A673 (cell line): Measurements from ENCODE around the gene SLC22A23. TPM values are rescaled to one million over a fixed set of nuclear protein-coding genes. Genes with fewer than 3 reads are reported as not detected.

Experiments used
- BruUV-seq: library from RNA; stranded (reverse); fragments of 400-500 nt; replicated peaks from 2 replicates; lab custom pipeline; 2021; lab: Mats Ljungman, UMichigan
- CTCF ChIA-PET: fragments of 300-600 bp; sonication (Branson Sonifier 250); formaldehyde crosslinking; loops from one replicate; lab custom pipeline; 2022; ENCODE audit warnings: antibody characterized with exemption; lab: Charles Lee
- POLR2A ChIA-PET: fragments of 300-600 bp; sonication (Branson Sonifier 250); formaldehyde crosslinking; loops from one replicate; lab custom pipeline; 2022; ENCODE audit warnings: antibody characterized with exemption; ENCODE audit not compliant: low non-redundant PET; lab: Charles Lee
- DNase-seq: peaks from one replicate; pipeline ENCODE4 v3.0.0-alpha.2; 2015; ENCODE audit warnings: low spot score
- H3K27ac ChIP-seq: fragments of 200-600 bp; sonication (generic); 2 replicates; pipeline ENCODE4 v1.5.1; 2016; ENCODE audit warnings: mixed run types, low read depth, mild to moderate bottlenecking, mixed read lengths, antibody characterized with exemption, low read length; ENCODE audit not compliant: poor library complexity, severe bottlenecking
- H3K27me3 ChIP-seq: fragments of 200-600 bp; sonication (generic); replicated peaks from 2 replicates; pipeline ENCODE4 v1.6.1; 2017; ENCODE audit warnings: mixed run types, low read depth, mild to moderate bottlenecking, mixed read lengths, antibody characterized with exemption, low read length; ENCODE audit not compliant: insufficient read depth, poor library complexity
- H3K36me3 ChIP-seq: fragments of 200-600 bp; sonication (generic); 2 replicates; pipeline ENCODE4 v1.6.1; 2016; ENCODE audit warnings: mixed run types, mild to moderate bottlenecking, mixed read lengths, antibody characterized with exemption, low read length; ENCODE audit not compliant: insufficient read depth, poor library complexity, severe bottlenecking
- H3K4me1 ChIP-seq: fragments of 200-600 bp; sonication (generic); 2 replicates; pipeline ENCODE4 v1.6.1; 2017; ENCODE audit warnings: mixed run types, mild to moderate bottlenecking, mixed read lengths, antibody characterized with exemption, low read length; ENCODE audit not compliant: insufficient read depth, poor library complexity, severe bottlenecking
- H3K4me3 ChIP-seq: fragments of 200-600 bp; sonication (generic); 2 replicates; pipeline ENCODE4 v1.5.1; 2016; ENCODE audit warnings: low read depth, mixed run types, mild to moderate bottlenecking, mixed read lengths, low read length; ENCODE audit not compliant: poor library complexity, severe bottlenecking
- H3K9me3 ChIP-seq: fragments of 200-600 bp; sonication (generic); 2 replicates; pipeline ENCODE4 v1.6.1; 2016; ENCODE audit warnings: mixed run types, low read depth, mild to moderate bottlenecking, mixed read lengths, antibody characterized with exemption, low read length; ENCODE audit not compliant: poor library complexity, severe bottlenecking
- CTCF ChIP-seq: fragments of 300-800, 200-600 bp; sonication (generic); conservative IDR thresholded peaks from 2 replicates; pipeline ENCODE4 v1.5.1; 2017; ENCODE audit warnings: low read depth, mild to moderate bottlenecking, antibody characterized with exemption, low read length, moderate library complexity, mixed read lengths
- EZH2 ChIP-seq: fragments of 200-600 bp; sonication (generic); IDR thresholded peaks from 2 replicates; pipeline ENCODE4 v1.6.1; 2017; ENCODE audit warnings: borderline replicate concordance, low read depth, mild to moderate bottlenecking, mixed read lengths, antibody characterized with exemption, low read length; ENCODE audit not compliant: poor library complexity, severe bottlenecking
- intact Hi-C: fragments of 100-400 bp; cut with micrococcal nuclease; formaldehyde crosslinking; loops from one replicate; pipeline ENCODE4 v1.10.0; 2022; ENCODE audit not compliant: unreplicated experiment
- total RNA-seq: library from RNA; stranded (reverse); gene quantifications from 2 replicates; pipeline ENCODE4 v1.2.3, GENCODE V29; 2021

SLC22A23 gene
- total RNA-seq, 1 experiment from 2014 or later: 6.2 TPM

GRCh38 chr6:3483675-3484074, 26.8 kb upstream of the SLC22A23 start:
- Histone ChIP-seq H3K27ac (no peak overlapping the region), H3K4me1 (no peaks in the 10 kb centered on the region), H3K36me3 (no peaks in the 10 kb centered on the region), H3K27me3 (no peaks in the 10 kb centered on the region), H3K4me3 (no peak overlapping the region), H3K9me3 (no peaks in the 10 kb centered on the region)
- intact Hi-C loops: no loop called here
- no peak for DNase-seq
- ChIA-PET POLR2A (no interaction called here), CTCF (no interaction called here)
- BruUV-seq: no TSS peak
- TF ChIP-seq CTCF (no peak), EZH2 (no peak)

GRCh38 chr6:3482869-3483268, 26.0 kb upstream of the SLC22A23 start:
- Histone ChIP-seq H3K4me3 (no peak overlapping the region), H3K9me3 (no peaks in the 10 kb centered on the region), H3K36me3 (no peaks in the 10 kb centered on the region), H3K27ac (no peak overlapping the region), H3K27me3 (no peaks in the 10 kb centered on the region), H3K4me1 (no peaks in the 10 kb centered on the region)
- CTCF ChIA-PET: no interaction called here
- no peak for TF ChIP-seq EZH2
- TF ChIP-seq CTCF: no peak
- no TSS peak for BruUV-seq
- intact Hi-C loops: no loop called here
- no peak for DNase-seq
- POLR2A ChIA-PET: no interaction called here

GRCh38 chr6:3481640-3482039, 24.8 kb upstream of the SLC22A23 start:
- H3K4me3 ChIP-seq: no peak overlapping the region
- intact Hi-C loops: no loop called here
- TF ChIP-seq EZH2: no peak
- H3K27ac ChIP-seq: no peak overlapping the region
- ChIA-PET CTCF (no interaction called here), POLR2A (no interaction called here)
- no peaks in the 10 kb centered on the region for H3K4me1 ChIP-seq
- H3K36me3 ChIP-seq: no peaks in the 10 kb centered on the region
- H3K27me3 ChIP-seq: no peaks in the 10 kb centered on the region
- no peaks in the 10 kb centered on the region for H3K9me3 ChIP-seq
- DNase-seq: no peak
- BruUV-seq: no TSS peak

GRCh38 chr6:3480009-3480408, 23.2 kb upstream of the SLC22A23 start:
- no peaks in the 10 kb centered on the region for H3K36me3 ChIP-seq
- no peaks in the 10 kb centered on the region for H3K27me3 ChIP-seq
- H3K4me3 ChIP-seq: no peak overlapping the region
- no peak for DNase-seq
- H3K27ac ChIP-seq: no peak overlapping the region
- no peak for TF ChIP-seq EZH2
- no peak for TF ChIP-seq CTCF
- no TSS peak for BruUV-seq
- no peaks in the 10 kb centered on the region for H3K9me3 ChIP-seq
- CTCF ChIA-PET: no interaction called here
- intact Hi-C loops: no loop called here
- no peaks in the 10 kb centered on the region for H3K4me1 ChIP-seq
- POLR2A ChIA-PET: no interaction called here
